GM12875 (cell line): ENCODE measurements around the gene OR6V1.

Experiments
- H3K4me3 ChIP-seq: one replicate; pipeline ENCODE4 v1.5.1; 2011; ENCODE audit warnings: low read depth, low read length, control low read depth
- TF ChIP-seq, protein P1 (sequence below): IDR thresholded peaks from 2 replicates; pipeline ENCODE4 v1.5.1; 2011; ENCODE audit warnings: low read depth, mild to moderate bottlenecking, control low read depth, inconsistent platforms, low read length, moderate library complexity, borderline replicate concordance; ENCODE audit not compliant: insufficient read depth

OR6V1 gene

DNA sequence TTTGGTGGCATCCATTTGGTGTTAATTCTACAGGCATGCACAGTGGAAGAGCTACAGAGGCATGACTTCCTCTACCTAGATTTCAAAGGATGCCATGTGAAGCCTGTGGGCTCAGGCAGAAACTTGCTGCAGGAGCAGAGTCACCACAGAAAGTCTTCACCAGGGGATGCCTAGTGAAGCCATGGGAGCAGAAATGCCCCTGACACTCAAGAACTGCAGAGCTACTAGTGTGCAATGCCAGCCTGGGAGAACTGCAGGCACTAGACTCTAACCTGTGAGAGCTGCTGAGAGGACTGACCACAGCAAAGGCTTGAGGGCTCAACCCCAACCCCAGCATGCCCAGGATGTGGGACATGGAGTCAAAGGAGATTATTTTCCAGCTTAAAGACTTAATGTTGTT is 29.1 kb upstream of the OR6V1 start:
- TF ChIP-seq, protein P1, sequence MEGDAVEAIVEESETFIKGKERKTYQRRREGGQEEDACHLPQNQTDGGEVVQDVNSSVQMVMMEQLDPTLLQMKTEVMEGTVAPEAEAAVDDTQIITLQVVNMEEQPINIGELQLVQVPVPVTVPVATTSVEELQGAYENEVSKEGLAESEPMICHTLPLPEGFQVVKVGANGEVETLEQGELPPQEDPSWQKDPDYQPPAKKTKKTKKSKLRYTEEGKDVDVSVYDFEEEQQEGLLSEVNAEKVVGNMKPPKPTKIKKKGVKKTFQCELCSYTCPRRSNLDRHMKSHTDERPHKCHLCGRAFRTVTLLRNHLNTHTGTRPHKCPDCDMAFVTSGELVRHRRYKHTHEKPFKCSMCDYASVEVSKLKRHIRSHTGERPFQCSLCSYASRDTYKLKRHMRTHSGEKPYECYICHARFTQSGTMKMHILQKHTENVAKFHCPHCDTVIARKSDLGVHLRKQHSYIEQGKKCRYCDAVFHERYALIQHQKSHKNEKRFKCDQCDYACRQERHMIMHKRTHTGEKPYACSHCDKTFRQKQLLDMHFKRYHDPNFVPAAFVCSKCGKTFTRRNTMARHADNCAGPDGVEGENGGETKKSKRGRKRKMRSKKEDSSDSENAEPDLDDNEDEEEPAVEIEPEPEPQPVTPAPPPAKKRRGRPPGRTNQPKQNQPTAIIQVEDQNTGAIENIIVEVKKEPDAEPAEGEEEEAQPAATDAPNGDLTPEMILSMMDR: no peak
- H3K4me3 ChIP-seq: no peak overlapping the region

DNA sequence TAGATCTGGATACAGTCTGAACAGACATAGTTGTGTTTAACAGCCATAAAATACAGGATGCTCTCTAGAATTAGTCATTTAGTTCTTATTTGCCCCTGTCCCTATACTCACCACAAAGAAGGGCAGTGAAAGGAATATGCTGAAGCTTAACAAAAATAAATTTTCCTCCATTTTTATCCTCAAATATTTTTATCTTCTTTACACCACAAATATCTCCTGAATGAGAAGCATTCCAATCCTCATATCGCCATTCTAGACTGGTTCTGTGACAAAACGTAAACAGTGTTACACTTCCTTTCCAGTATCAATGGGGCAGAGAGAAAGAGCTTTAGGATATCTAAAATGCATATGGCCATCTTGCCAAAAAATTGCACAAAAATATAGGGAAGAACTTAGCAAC is 26.8 kb upstream of the OR6V1 start:
- H3K4me3 ChIP-seq: no peak overlapping the region
- TF ChIP-seq, protein P1: no peak

DNA sequence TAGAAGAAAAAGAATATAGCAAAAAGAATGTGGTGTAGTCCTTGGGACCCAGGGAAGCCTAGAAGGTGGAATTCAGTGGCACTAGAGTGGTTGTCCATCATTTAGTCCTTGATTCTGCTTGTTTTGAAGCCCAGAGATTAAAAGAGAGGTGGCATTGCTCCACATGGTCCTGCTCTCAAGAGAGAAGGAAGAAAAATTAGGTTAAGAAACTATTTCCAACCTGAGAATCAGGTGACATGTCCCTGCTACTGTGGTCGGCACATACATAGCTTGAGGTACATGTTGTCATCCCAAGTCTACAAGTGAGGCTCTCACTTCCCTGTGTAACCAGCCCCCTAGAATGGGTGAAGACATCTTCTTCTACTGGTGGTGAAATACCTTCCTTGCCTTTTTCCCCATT is 25.1 kb upstream of the OR6V1 start, which contains the start of gene OR9A2:
TSS of gene OR9A2 (minus strand) at position 101 of the 400 bp plus-strand sequence. CDS start at position 101, 0 bp downstream.
- H3K4me3 ChIP-seq: no peak within 1 kb of the TSS
- TF ChIP-seq, protein P1: no peak

DNA sequence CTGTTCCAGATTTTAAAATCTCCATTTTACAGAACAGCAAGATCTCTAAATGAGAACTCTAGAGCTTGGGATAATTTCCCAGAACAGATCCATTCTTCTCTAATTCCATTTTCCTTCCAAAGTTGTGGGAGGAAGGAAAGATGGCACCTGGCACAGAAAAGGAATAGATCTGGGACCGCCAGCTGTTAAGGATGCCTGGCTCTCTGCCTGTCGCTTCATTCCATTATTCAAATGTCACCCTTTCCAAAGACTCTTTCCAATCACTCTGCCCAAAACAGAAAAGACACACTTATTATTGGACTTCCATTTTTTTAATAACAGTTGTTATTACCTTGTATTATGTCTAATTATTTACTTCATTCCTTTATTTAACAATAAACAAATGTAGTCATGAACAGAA is 24.5 kb upstream of the OR6V1 start:
- H3K4me3 ChIP-seq: no peak overlapping the region
- TF ChIP-seq, protein P1: no peak

DNA sequence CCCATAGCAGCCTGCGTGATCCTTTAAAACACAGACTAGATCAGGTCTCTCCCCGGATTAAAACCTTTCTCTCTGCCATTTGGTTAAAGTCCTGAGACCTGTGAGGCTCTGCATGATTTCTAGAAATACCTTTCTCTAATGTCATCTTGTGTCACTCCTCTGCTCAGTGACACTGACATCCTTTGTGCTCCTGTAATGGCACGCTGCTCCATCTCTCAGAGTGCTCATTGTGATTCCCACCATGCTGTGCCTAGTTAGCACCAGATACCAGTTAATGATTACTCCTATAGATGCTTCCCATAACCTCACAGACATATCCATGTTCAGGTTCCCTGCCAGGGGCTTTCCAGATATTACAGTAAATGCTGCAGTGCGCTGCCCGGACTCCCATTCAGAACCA is 13.5 kb upstream of the OR6V1 start:
- TF ChIP-seq, protein P1: no peak
- no peak overlapping the region for H3K4me3 ChIP-seq

DNA sequence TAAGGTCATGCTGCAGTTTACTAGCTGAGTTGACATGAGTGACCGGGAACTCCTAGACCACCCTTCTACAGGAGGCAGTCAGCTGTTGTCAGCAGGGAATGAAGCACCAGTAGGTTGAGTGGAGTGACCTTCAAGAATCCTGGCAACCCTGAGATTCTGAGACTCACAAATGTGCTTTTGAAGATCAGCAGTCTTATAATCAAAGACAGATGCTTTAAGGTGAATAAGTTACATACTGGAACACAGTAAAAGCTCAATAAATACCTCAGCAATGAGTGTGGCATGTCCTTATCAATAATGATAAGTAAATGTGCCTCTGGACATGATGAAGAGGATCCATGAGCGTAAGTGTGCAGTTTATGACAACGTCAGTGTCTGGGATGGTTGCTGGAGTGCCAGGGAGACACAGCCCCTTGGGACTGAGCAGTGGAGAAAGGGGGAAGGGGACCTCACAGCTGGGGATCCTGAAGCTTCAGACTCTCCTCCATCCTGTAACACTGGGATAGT is 11.9 kb upstream of the OR6V1 start:
- TF ChIP-seq, protein P1: no peak
- H3K4me3 ChIP-seq: no peak overlapping the region

DNA sequence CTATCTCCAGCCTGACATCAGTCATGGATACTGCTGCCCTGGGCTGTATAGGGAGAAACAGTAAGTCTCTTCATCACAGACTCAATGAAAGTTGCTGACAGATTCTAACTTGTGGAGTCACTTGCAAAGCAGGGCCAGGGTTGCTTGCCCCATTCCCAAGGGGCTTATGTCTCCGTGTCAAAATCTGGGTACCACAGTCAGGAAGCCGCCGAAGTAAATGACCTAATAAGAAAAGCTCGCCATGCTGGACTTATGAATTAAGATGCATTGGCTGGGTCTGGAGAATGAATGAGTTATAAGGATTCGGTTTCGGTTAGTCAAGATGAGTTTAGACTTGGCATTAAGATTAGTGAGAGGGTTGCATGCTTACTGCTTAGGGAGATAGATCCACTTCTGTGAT is 10.8 kb upstream of the OR6V1 start:
- TF ChIP-seq, protein P1: no peak

More for the DNA sequence above, 10.8 kb upstream of the OR6V1 start:
- no peak overlapping the region for H3K4me3 ChIP-seq
